ENCODE measurements around the gene ZNF730. TPM values are rescaled to one million over a fixed set of nuclear protein-coding genes. Genes with fewer than 3 reads are reported as not detected.
A peak's percentile ranks its signal among the peaks of the same experiment; 100 is the strongest.

ZNF730 gene
- total and polyA plus RNA-seq, 9 of the 15 experiments (the other 6 are each of a cell fraction or from before 2014, with no cell fraction given), result 0.28 to 2.0 (median 0.56) TPM

- H3K4me1 ChIP-seq (replicated peaks in 1 of 2; ENCODE audit: control insufficient read depth in 2 of 2, insufficient read depth in 2 of 2, low read length in 2 of 2), result no peaks in the 10 kb centered on the region
- CTCF ChIA-PET (ENCODE audit: low intra/inter-chr PET ratio), result no interaction called here
- TF ChIP-seq CTCF (IDR thresholded peaks at IDR 0.05 in 2 of 3, conservative IDR thresholded peaks at IDR 0.05 in 1 of 3; ENCODE audit: insufficient read depth in 2 of 3, low read depth in 1 of 3, low read length in 3 of 3) (0 out of 6 replicates have a peak, but pooled peaks of 2 of the 3 experiments have one; percentile 4 to 8), L3MBTL2 (IDR thresholded peaks at IDR 0.05) (no peak)
- H3K9ac ChIP-seq (ENCODE audit: insufficient read depth in 1 of 2, low read depth in 2 of 2, low read length in 2 of 2), result no peak overlapping the region
- no peaks in the 10 kb centered on the region for H3K79me2 ChIP-seq (ENCODE audit: control insufficient read depth, insufficient read depth, low read length)
- no peak overlapping the region for H3K4me3 ChIP-seq
- H3K36me3 ChIP-seq (ENCODE audit: control insufficient read depth, insufficient read depth, low read length), result no peaks in the 10 kb centered on the region
- peak in 1 of 4 experiments; percentile 14 for DNase-seq (ENCODE audit: extremely low read depth in 1 of 4, low spot score in 3 of 4)
- H4K20me1 ChIP-seq (replicated peaks; ENCODE audit: control insufficient read depth, insufficient read depth, low read length), result no peaks in the 10 kb centered on the region
- no peak overlapping the region for H3K4me2 ChIP-seq (ENCODE audit: insufficient read depth, low read length)
- in situ Hi-C loops (cut with MboI) (no loop called here), intact Hi-C loops (cut with micrococcal nuclease) (no loop called here)
- no peak for FAIRE-seq
- ATAC-seq, result no peak; the same call in 2 of the 3 replicates
- no TSS peak for BruUV-seq (replicated peaks)
- POLR2A ChIA-PET, result no interaction called here
- H3K27me3 ChIP-seq (ENCODE audit: control insufficient read depth in 2 of 2, insufficient read depth in 2 of 2, low read length in 2 of 2), result no peaks in the 10 kb centered on the region
- H3K9me1 ChIP-seq (ENCODE audit: control insufficient read depth, insufficient read depth, low read length), result no peaks in the 10 kb centered on the region
- no peak overlapping the region for H3K27ac ChIP-seq (ENCODE audit: extremely low read depth, low read depth, low read length)
- no peak overlapping the region for H2AFZ ChIP-seq (ENCODE audit: low read depth, low read length)
- no peaks in the 10 kb centered on the region; the same call in 1 of the 2 replicates for H3K9me3 ChIP-seq (replicated peaks; ENCODE audit: control insufficient read depth, insufficient read depth, low read depth, low read length)
- 6% methylated on average over 6 of the region's 9 CpGs for WGBS (ENCODE audit: insufficient coverage, low coverage, missing lambda C conversion rate)
These were observed 23.0 kb upstream of the ZNF730 start for GRCh38 chr19:23093832-23094231.

- Histone ChIP-seq H3K36me3 (ENCODE audit: control insufficient read depth, insufficient read depth, low read length) (no peaks in the 10 kb centered on the region), H3K9ac (ENCODE audit: insufficient read depth in 1 of 2, low read depth in 2 of 2, low read length in 2 of 2) (no peak overlapping the region), H4K20me1 (replicated peaks; ENCODE audit: control insufficient read depth, insufficient read depth, low read length) (no peaks in the 10 kb centered on the region), H3K4me3 (no peak overlapping the region), H2AFZ (ENCODE audit: low read depth, low read length) (no peak overlapping the region), H3K27ac (ENCODE audit: extremely low read depth, low read depth, low read length) (no peak overlapping the region), H3K27me3 (ENCODE audit: control insufficient read depth in 2 of 2, insufficient read depth in 2 of 2, low read length in 2 of 2) (no peaks in the 10 kb centered on the region), H3K9me3 (replicated peaks; ENCODE audit: control insufficient read depth, insufficient read depth, low read depth, low read length) (peaks cover 2% of the 10 kb centered on the region; the same call in 1 of the 2 replicates), H3K4me1 (replicated peaks in 1 of 2; ENCODE audit: control insufficient read depth in 2 of 2, insufficient read depth in 2 of 2, low read length in 2 of 2) (no peaks in the 10 kb centered on the region), H3K4me2 (ENCODE audit: insufficient read depth, low read length) (no peak overlapping the region), H3K79me2 (ENCODE audit: control insufficient read depth, insufficient read depth, low read length) (no peaks in the 10 kb centered on the region), H3K9me1 (ENCODE audit: control insufficient read depth, insufficient read depth, low read length) (no peaks in the 10 kb centered on the region)
- no peak for ATAC-seq
- 0% methylated on average over 1 of the region's 1 CpG for WGBS (ENCODE audit: insufficient coverage, low coverage, missing lambda C conversion rate)
- no peak for FAIRE-seq
- no peak for DNase-seq (ENCODE audit: extremely low read depth in 1 of 4, low spot score in 3 of 4)
- ChIA-PET POLR2A (no interaction called here), CTCF (ENCODE audit: low intra/inter-chr PET ratio) (no interaction called here)
- BruUV-seq (replicated peaks), result no TSS peak
- in situ Hi-C loops (cut with MboI), result no loop called here
- intact Hi-C loops (cut with micrococcal nuclease), result no loop called here
- TF ChIP-seq ZC3H4 (CRISPR knock-in tag; IDR thresholded peaks at IDR 0.05; ENCODE audit: borderline replicate concordance) (no peak), ATF3 (IDR thresholded peaks at IDR 0.05) (no peak), ATF3 (CRISPR knock-in tag; conservative IDR thresholded peaks at IDR 0.05) (no peak), RBM17 (IDR thresholded peaks at IDR 0.05; ENCODE audit: borderline replicate concordance, low read depth, low read length) (no peak), MAFK (IDR thresholded peaks at IDR 0.05; ENCODE audit: low read length) (no peak), ZNF224 (CRISPR knock-in tag; IDR thresholded peaks at IDR 0.05) (no peak), SETDB1 (IDR thresholded peaks at IDR 0.05; ENCODE audit: low read length) (no peak), BCLAF1 (IDR thresholded peaks at IDR 0.05; ENCODE audit: borderline replicate concordance in 1 of 2, control insufficient read depth in 1 of 2, low read depth in 2 of 2, low read length in 1 of 2) (no peak)
These were observed 21.4 kb upstream of the ZNF730 start for GRCh38 chr19:23095418-23095817.
